NCI-H2107 treated with DMSO at 0.1 percent for 48 hours (cell line): Measurements from ENCODE around the gene LENEP.
A peak's percentile ranks its signal among the peaks of the same experiment; 100 is the strongest.

ENCODE experiments used
- DNase-seq: peaks from one replicate; lab custom pipeline; 2025; ENCODE audit not compliant: unreplicated experiment; lab: John Stamatoyannopoulos, UW

The LENEP gene, protein sequence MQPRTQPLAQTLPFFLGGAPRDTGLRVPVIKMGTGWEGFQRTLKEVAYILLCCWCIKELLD

DNA sequence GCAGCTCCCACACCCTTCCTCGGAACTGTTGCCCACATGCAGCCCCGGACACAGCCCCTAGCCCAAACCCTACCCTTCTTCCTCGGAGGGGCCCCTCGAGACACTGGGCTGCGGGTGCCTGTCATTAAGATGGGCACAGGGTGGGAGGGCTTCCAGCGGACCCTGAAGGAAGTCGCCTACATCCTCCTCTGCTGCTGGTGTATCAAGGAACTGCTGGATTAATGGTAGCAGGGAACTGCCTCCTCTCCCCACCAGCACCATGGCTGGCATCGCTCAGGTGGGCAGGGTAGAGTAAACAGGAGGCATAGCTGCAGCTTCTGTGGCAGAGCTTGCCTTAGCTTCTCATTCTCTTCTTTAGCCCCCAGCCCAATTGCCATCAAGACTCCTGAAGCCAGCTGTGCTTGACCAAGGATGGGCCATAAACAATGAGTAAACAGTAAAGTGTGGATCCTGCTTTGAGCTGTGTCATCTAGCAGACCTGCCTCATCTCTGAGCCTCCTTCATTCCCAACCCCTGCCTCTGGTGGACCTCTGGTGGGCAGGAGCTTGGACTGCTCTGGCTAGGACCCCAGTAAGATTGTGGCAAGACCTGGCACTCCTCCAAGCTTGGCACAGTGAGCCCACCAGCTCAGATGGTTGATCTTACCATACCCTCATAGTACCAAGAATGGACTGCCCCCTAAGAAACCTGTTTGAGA is at the start of gene LENEP:
LENEP (plus strand) TSS at position 15 of the 697 bp plus-strand sequence; CDS start at position 37, 22 bp downstream.
- DNase-seq, result no peak

GRCh38 chr1:154943649-154944400 is 49.6 kb upstream of the LENEP start:
- no peak for DNase-seq

DNA sequence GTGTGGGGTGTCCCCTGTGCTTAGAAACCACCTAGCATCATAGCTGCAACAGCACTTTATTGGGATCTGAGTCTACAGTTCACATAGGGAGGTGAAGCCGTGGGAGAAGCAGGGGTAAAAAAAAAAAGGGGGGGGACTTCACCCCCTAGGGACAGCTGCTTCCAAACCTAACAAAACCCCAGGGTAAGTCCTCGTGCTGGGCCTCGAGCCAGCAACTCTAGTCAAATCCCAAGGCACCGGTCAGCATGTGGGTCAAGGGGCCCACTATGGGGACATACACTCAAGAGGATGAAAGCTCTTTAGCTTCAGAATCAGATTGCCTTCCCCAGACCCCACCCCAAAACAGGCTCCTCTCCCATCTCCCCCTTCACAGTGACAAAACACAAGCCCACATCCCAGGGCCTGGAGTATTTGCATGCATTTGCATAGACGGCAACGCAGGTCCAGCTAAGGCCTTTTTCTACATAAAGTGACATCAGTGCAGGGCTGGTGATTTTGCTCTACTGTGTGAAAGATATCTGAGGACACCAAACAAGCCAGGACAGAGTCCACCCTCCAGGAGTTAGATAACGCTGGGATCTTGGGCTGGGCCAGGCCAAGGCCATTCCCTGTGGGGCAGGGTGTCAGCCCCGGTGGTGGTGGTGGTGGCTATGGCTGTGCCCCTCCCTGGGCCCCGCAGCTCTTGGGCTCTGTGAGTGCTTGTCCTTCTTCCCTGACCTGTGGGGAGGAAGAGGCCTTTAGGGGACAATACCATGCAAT is 48.8 kb upstream of the LENEP start:
- DNase-seq, result no peak

DNA sequence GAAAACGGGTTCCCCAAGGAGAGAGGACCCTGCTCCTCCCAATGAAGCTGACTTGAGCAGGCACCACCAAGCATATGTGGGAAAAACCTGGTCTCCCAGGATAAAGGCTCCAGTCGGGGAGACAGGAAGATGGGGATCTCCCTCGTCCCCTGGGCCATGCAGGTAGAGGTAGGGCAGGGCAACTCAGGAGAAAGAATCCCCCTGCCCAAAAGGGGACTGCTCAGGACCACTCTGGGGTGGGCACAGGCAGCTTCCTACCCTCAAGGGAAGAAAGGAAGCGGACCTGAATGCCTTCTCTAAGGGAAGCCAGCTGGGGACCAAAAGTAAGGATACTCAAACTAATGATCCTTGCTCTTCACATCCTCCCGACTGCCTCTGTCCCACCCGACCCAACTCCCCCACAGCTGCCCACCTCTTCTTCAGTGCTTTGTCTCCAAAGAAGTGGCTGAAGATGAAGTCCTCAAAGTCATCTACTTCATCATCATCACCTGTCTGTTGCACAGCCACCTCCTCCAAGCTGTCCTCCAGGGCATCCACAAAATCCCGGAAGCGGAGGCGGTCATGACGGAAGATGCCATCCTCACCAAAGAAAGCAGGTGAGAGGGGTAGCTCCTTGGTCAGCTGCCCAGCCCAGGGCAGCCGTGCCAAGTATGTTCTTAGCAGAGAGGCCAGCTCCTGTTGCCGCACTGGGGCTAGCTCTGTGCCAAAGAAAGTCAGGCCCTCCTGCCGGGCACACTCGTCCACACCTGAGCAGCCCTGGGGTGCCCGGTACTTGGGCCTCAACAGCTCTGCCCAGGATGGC is 48.0 kb upstream of the LENEP start:
- DNase-seq, result no peak

DNA sequence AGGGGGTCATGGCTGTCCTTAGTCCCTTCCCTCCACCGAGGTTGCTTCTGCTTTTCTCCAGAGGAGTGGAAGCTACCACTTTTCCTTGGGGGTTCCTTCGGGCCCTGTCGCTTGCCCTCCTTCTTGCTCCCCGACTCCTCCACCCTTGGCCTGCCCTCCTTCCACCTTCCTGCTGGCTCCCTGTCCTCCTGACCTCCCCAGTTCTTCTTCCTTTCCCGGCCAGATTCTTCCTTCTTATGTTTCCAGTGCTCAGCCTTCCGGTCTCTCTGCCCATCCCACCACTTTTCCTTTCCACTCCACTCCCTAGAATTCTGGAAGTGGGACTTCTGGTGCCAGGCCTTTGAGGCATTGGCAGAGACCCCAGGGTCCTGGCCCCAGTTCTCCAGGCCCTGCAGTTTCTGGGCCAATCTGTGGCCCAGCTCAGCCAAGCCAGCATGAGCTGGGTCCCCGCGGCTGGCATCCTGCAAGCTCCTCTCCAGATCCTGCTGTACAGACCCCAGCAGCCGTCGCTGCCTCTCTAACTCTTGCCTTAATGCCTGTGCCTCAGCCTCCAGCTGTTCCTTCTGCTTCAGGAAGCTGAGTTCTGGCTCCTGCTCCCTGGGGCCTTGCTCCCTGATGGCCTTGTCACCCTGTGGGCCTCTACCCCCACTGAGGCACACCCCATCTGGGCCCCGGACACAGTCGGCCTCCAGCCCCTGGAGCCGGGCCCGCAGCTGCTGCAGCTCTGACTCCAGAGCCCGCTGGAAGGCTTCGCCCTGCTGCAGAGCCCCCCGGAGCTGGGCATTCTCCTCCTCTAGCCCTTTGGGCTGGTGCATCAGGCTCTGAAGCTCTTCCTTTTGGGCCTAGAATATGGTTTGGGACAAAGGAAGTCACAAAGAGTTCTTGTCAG is 47.2 kb upstream of the LENEP start:
- DNase-seq, result no peak

GRCh38 chr1:154948079-154948478 is 45.3 kb upstream of the LENEP start:
- DNase-seq, result no peak

DNA sequence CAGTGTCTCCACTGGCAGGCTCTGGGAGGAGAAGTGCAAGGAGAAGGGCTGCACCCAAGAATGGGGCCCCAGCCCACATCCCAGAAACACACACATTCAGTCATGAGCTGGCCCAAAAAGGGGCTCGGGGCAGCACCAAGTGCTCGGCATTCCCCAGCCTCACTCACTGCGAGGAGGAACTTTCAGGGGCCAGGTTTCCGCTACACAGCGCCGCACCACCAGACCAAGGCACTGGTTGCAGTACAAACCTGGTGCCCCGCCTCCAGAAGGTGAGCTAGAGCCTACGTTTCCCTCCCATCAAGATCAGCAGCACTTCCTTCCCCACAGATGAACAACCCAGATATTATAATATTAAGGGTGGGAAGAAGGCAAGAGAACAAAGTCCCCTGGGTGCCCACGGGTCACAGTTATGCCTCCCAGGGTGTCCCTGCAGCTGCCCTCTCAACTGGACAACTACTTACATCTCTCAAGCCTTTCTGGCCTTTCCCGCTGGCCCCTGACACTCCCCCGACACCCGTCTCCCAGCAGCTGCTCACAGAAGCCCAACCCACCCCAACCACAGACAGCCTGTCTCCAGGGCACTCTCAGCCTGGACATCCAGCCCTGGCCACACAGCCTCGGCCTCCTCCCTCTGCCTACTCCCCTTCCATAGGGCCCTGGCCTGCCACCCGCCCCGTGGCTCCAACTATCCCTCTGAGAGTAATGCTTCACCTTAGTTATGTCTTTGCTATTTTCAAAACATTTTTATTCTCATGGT is 41.3 kb upstream of the LENEP start:
- no peak for DNase-seq

DNA sequence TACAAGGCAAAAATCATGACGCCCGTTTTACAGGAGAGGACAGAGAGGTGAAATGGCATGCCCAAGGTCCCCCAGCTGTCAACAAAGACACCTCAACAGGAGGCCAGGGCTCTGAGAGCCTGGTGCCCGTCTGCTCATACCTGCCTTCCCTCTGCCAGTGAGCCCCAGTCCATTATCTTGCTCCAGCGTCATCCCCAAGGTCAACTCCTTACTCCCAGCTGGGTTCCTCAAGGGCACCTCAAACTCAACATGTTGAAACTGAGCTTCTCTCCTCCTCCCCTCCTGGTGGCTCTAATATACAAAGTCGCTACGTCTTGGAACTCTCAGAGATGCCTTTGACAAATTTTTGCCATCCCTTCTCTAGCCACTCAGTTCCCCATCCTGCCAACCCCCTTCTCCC is 40.7 kb upstream of the LENEP start:
- no peak for DNase-seq

DNA sequence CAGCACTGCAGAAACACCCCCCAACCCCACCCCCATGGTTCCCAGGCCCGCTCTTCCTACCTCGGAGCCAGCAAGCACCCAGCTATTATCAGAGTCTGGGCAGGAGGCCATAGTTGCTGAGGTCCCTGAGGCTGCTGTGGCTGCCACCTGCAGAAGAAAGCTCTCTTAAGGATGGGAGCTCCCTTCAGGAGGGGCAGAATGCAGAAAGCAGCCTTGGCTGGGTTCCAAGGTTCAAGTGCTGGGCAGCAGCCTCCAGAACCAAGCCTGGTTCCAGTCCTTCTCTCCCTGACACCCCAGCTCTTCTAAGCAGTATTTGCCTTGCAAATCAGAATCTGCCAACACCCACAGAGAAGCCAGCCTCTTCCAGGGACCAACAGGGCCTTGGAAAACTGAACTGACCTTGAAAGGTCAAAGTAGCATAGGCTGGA is 39.8 kb upstream of the LENEP start:
- DNase-seq, result no peak

DNA sequence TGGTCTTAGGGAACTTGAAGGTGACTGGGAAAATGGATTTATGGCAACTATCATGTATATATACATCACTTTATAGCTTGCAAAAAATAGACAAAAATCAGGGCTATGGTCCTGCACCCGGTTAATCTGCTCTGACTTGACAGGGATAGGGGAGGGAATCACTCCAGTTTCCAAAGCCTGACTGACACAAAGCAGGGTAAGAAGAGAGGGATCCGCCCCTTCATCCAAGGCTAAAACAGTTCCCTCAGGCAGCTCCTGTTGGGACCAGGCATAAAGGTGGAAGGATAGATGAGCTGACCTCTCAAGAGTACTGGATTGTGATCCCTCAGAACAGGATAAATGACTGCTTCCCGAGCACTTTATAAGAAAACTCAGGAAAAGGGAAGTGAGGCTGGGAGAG is 38.8 kb upstream of the LENEP start:
- no peak for DNase-seq

DNA sequence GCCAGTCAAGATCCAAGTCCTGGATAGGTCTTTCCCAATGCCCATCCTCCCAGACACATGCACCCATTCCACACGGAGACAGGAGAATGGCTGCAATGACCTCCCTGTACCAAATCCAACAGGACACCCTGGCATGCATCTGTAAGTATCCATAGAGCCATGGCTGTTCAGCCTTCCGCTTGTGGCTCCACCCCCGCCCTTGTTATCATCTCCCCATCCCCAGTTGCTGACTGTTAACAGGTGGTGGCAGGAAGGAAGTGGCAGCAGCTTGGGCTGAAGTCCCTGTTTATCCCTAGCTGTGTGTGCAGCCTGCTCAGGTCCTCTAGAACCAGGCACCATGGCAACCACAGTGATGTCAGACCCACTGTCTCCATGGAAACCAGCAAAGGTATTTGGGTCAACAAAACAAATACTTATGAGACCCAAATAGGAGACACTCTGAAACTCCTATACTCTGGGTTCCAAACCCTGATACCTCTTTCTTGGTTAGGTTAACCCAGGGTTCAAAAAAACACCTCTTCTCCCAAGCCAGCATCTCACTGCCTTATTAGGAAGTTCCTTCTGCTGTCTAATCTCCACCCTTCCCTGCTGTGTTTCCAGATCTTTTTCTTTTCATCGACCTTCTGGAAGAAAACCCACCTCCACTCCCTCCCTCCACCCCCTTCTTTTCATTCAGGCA is 38.2 kb upstream of the LENEP start:
- peak; percentile 80 for DNase-seq

- DNase-seq, result peak; percentile 93
Observed at GRCh38 chr1:154955718-154956543, 37.5 kb upstream of the LENEP start, which contains the start of gene PBXIP1. Gene PBXIP1 (minus strand): TSS chr1:154956099. CDS start chr1:154953721, 2,378 bp downstream.

GRCh38 chr1:154956544-154956941 is 36.8 kb upstream of the LENEP start:
- no peak for DNase-seq

- no peak for DNase-seq
Observed at GRCh38 chr1:154957091-154957657, 36.2 kb upstream of the LENEP start.

GRCh38 chr1:154958036-154958435 is 35.4 kb upstream of the LENEP start:
- no peak for DNase-seq

DNA sequence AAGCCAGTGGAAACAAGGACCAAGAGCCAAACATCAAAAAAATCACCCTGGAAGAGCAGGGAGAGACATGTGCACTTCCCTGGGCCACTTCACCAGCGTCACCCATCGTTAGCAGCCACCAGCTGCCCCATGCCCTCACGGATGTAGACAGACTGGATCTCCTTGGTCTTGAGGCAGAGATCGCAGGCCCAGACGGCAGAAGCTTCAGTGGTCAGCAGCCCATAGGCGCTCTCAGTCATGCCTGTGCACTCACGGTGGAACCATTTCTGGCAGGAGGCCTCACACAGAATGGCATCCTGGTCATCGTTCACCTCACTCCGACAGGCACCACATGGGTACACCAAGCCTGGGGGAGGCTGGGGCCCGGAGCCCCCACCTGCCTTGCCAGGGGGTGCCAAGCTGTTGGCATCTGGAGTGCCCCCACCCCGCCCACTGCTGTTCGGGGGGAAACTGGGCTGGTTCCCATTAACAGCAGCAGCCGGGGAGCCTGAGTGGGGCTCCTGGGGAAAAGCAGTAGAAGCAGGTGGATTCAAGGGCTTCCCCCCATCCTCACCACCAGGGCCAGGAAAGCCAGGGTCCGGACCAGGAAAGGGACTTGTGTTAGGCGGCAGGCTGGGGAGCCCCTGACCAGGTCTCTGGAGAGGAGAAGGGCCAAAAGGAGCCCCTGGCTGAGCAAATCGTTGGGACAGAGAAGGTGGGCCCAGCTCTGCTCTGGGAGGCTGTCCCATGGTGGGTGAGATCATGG is 34.5 kb upstream of the LENEP start:
- DNase-seq, result no peak

DNA sequence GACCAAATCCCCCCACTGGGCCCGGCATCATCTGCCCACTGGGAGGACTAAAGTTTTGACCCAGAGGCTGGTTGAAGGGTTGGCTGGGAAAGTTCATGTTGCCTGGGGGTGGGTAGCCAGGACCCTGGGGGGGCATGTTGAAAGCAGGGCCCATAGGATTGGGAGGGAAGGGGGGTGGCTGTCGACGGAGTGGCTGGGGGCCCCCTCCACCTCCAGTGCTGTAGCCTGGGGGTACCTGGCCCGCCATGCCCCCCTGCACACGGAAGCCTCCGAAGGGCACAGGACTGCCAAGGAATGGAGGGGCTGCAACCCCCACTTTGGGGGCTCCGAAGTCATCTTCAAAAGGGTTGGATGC is 34.0 kb upstream of the LENEP start:
- no peak for DNase-seq
